Tibial artery (tissue), 4 donors: ENCODE measurements around the gene TGFBR3.

ENCODE experiments used
- DNase-seq, 2 donors: peaks; one replicate each; pipeline ENCODE4 v3.0.0-alpha.2; 2019
- H3K27ac ChIP-seq, 2 donors: fragments of 200-600 bp; sonication (generic) in 1 of 2; 1 replicate in 1 of 2; 2 replicates in 1 of 2; pipeline ENCODE4 v1.5.1; 2018 to 2019; ENCODE audit warnings: mild to moderate bottlenecking in 1 of 2
- H3K27me3 ChIP-seq, 2 donors: fragments of 200-600 bp; sonication (generic) in 1 of 2; one replicate each; pipeline versions ENCODE4 v1.5.1 to v1.6.0; 2016 to 2019
- H3K36me3 ChIP-seq, 3 donors: fragments of 200-600 bp; sonication (generic) in 2 of 3; one replicate each; pipeline ENCODE4 v1.5.1; 2016 to 2019; ENCODE audit warnings: mild to moderate bottlenecking in 2 of 3
- H3K4me1 ChIP-seq, 4 donors: fragments of 200-600 bp; sonication (generic) in 2 of 4; 1 replicate in 3 of 4; 2 replicates in 1 of 4; pipeline ENCODE4 v1.5.1; 2016 to 2019
- H3K4me3 ChIP-seq, 2 donors: fragments of 200-600 bp; sonication (generic) in 1 of 2; 1 replicate in 1 of 2; 2 replicates in 1 of 2; pipeline ENCODE4 v1.5.1; 2018 to 2019; ENCODE audit warnings: mild to moderate bottlenecking in 2 of 2
- H3K9me3 ChIP-seq, 3 donors: fragments of 200-600 bp; sonication (generic) in 1 of 3; one replicate each; pipeline ENCODE4 v1.5.1; 2016 to 2019
- intact Hi-C: fragments of 100-400 bp; cut with DNase I; formaldehyde crosslinking; loops from one replicate; pipeline ENCODE4 v1.15.0; 2023; ENCODE audit warnings: low total_unique reads
- TF ChIP-seq, protein P1 (sequence below), 2 experiments: fragments of 200-600 bp in 1 of 2; fragments of 450-650 bp in 1 of 2; IDR thresholded peaks; one replicate each; pipeline ENCODE4 v1.5.1; 2017 to 2019; ENCODE audit warnings: antibody characterized with exemption in 2 of 2, mild to moderate bottlenecking in 1 of 2, moderate library complexity in 1 of 2

Gene TGFBR3

GRCh38 chr1:91765293-91765692, 120.7 kb downstream of the TGFBR3 start:
- H3K4me3 ChIP-seq = no peak overlapping the region
- H3K4me1 ChIP-seq = peaks cover 0 to 20% (median 4%) of the 10 kb centered on the region in 4 donors
- DNase-seq = no peak
- H3K9me3 ChIP-seq = no peaks in the 10 kb centered on the region
- no peaks in the 10 kb centered on the region for H3K27me3 ChIP-seq
- no peak overlapping the region for H3K27ac ChIP-seq
- H3K36me3 ChIP-seq = no peaks in the 10 kb centered on the region
- intact Hi-C loops = no loop called here
- TF ChIP-seq, protein P1, sequence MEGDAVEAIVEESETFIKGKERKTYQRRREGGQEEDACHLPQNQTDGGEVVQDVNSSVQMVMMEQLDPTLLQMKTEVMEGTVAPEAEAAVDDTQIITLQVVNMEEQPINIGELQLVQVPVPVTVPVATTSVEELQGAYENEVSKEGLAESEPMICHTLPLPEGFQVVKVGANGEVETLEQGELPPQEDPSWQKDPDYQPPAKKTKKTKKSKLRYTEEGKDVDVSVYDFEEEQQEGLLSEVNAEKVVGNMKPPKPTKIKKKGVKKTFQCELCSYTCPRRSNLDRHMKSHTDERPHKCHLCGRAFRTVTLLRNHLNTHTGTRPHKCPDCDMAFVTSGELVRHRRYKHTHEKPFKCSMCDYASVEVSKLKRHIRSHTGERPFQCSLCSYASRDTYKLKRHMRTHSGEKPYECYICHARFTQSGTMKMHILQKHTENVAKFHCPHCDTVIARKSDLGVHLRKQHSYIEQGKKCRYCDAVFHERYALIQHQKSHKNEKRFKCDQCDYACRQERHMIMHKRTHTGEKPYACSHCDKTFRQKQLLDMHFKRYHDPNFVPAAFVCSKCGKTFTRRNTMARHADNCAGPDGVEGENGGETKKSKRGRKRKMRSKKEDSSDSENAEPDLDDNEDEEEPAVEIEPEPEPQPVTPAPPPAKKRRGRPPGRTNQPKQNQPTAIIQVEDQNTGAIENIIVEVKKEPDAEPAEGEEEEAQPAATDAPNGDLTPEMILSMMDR (IDR thresholded peaks at IDR 0.05) = no peak

DNA sequence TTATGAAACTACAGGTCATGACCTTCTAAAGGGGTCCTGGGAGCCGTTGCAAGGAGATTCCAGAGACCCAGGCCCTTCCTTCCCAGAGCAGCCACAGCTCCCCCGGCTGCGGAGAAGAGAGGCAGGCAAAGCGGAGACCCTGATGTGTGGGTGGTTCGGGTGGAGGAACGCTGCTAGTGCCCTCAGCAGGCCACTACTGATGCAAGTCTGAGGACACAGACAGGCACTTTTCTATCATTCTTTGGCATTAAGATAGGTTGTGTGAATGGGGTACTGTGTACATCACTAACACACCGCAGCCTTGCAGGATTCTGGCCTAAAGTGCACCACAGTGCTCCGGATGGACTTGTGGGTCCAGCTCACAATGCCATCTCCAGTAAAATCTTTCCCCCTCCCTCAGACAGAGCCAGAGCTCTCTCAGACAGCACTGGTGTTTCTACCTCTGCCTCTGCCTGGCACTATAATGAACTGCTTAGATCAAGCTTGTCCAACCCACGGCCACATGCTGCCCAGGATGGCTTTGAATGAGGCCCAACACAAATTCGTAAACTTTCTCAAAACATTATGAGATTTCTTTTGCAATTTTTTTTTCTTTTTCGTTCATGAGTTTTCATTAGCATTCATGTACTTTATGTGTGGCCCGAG, 121.4 kb downstream of the TGFBR3 start:
- no peak for DNase-seq
- Histone ChIP-seq H3K4me3 (no peak overlapping the region), H3K9me3 (no peaks in the 10 kb centered on the region), H3K4me1 (peaks cover 0 to 18% (median 6%) of the 10 kb centered on the region in 4 donors), H3K27me3 (no peaks in the 10 kb centered on the region), H3K36me3 (no peaks in the 10 kb centered on the region), H3K27ac (no peak overlapping the region)
- intact Hi-C loops = no loop called here
- TF ChIP-seq, protein P1 (IDR thresholded peaks at IDR 0.05) = no peak

DNA sequence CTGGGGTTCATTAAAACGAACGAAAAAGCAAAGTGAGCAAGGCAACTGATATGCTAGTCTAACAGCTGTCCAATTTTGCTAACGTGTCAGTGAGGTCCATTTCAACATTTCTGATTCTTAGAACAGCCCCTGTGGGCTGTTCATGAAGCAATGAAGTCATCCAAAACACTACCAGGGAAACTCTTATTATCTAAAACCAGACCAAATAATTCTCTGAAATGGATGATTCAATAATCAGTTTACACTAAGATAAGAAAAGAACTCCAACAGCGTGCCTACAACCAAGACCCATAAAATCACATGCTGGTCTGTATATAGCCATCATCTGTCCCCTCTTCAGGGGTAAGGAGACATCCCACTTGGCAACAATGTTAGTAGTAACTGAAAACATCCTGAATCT, 122.7 kb downstream of the TGFBR3 start:
- Histone ChIP-seq H3K4me1 (peaks cover 0 to 16% (median 6%) of the 10 kb centered on the region in 4 donors), H3K9me3 (no peaks in the 10 kb centered on the region), H3K36me3 (no peaks in the 10 kb centered on the region), H3K27me3 (no peaks in the 10 kb centered on the region), H3K27ac (no peak overlapping the region), H3K4me3 (no peak overlapping the region)
- intact Hi-C loops = no loop called here
- TF ChIP-seq, protein P1 (IDR thresholded peaks at IDR 0.05) = no peak
- no peak for DNase-seq

GRCh38 chr1:91761295-91761721, 124.6 kb downstream of the TGFBR3 start:
- Histone ChIP-seq H3K9me3 (no peaks in the 10 kb centered on the region), H3K27ac (peak overlapping the region in 1 of 2 donors; percentile 23), H3K4me1 (peaks cover 0 to 20% (median 6%) of the 10 kb centered on the region in 4 donors), H3K4me3 (no peak overlapping the region), H3K27me3 (no peaks in the 10 kb centered on the region), H3K36me3 (no peaks in the 10 kb centered on the region)
- DNase-seq = no peak
- intact Hi-C loops = no loop called here
- TF ChIP-seq, protein P1 (IDR thresholded peaks at IDR 0.05) = no peak

DNA sequence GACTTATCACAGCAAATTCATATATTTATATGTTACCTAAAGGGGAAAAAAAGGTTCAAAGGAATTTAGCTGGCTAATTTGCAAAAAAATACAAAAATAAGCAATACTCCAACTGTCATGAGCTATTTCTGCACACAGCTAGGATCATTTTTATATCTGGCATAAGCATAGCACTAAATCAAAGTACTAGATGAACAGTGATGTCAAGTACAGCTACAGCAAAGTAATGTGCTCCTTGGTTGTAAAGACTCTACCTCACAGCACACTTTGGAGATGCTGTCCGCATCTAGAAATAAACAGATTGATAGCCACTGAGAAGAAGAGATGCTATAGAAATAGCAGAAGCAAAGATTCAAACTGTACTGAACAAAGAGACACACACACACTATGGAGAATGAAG, 125.4 kb downstream of the TGFBR3 start:
- Histone ChIP-seq H3K36me3 (no peaks in the 10 kb centered on the region), H3K9me3 (no peaks in the 10 kb centered on the region), H3K27me3 (no peaks in the 10 kb centered on the region), H3K4me1 (peaks cover 0 to 20% (median 6%) of the 10 kb centered on the region in 4 donors), H3K27ac (no peak overlapping the region), H3K4me3 (no peak overlapping the region)
- DNase-seq = no peak
- TF ChIP-seq, protein P1 (IDR thresholded peaks at IDR 0.05) = no peak
- intact Hi-C loops = no loop called here
